K562 (cell line): ENCODE results near the gene CPLANE2. TPM values are rescaled to one million over a fixed set of nuclear protein-coding genes. Genes with fewer than 3 reads are reported as not detected.

ENCODE experiments used
- CHD4 ChIP-seq: fragments of 200-600 bp; sonication (generic); IDR thresholded peaks from 3 replicates; pipeline ENCODE4 v1.6.1; 2012; ENCODE audit warnings: low read depth, mild to moderate bottlenecking, mixed read lengths, low read length, inconsistent platforms; ENCODE audit not compliant: insufficient read depth, insufficient replicate concordance, poor library complexity, severe bottlenecking
- COPS2 ChIP-seq: fragments of 450-650 bp; conservative IDR thresholded peaks from 2 replicates; pipeline ENCODE4 v1.6.1; 2016; ENCODE audit warnings: mild to moderate bottlenecking, moderate library complexity
- ETV1 ChIP-seq: fragments of 450-650 bp; conservative IDR thresholded peaks from 2 replicates; pipeline ENCODE4 v1.6.1; 2016; ENCODE audit warnings: missing genetic modification characterization, control low read depth, low read depth, missing compliant biosample characterization
- FOS ChIP-seq: IDR thresholded peaks from 3 replicates; pipeline ENCODE4 v1.6.1; 2011; ENCODE audit not compliant: insufficient read length; ENCODE audit errors: extremely low read depth
- FOSL1 ChIP-seq: fragments of 200-800 bp; sonication (Bioruptor generic); conservative IDR thresholded peaks from 2 replicates; pipeline ENCODE4 v1.6.1; 2016; ENCODE audit warnings: missing genetic modification characterization, missing compliant biosample characterization
- GATAD2A ChIP-seq: fragments of 450-650 bp; IDR thresholded peaks from 2 replicates; pipeline ENCODE4 v1.6.1; 2017
- HNRNPLL ChIP-seq: fragments of 200-400 bp; formaldehyde crosslinking; IDR thresholded peaks from 2 replicates; pipeline ENCODE4 v1.6.1; 2017; ENCODE audit warnings: low read length, low read depth, mild to moderate bottlenecking; ENCODE audit not compliant: poor library complexity, severe bottlenecking
- JUN ChIP-seq, 2 experiments: sonication (generic) in 1 of 2; formaldehyde crosslinking in 1 of 2; IDR thresholded peaks; 2 replicates each; pipeline versions ENCODE4 v1.6.1 to v1.8.0; 2012 to 2022; ENCODE audit warnings: borderline replicate concordance in 2 of 2, mild to moderate bottlenecking in 2 of 2, improper control_type of control experiment in 1 of 2, low read depth in 1 of 2, low read length in 1 of 2, missing genetic modification reagents in 1 of 2
- KDM4B ChIP-seq, 2 experiments: fragments of 450-650 bp in 1 of 2; sonication (generic) in 1 of 2; IDR thresholded peaks; 2 replicates each; pipeline ENCODE4 v1.6.1; 2016 to 2017; ENCODE audit warnings: borderline replicate concordance in 2 of 2, antibody characterized with exemption in 1 of 2, low read depth in 1 of 2, mild to moderate bottlenecking in 1 of 2
- MCM2 ChIP-seq: fragments of 450-650 bp; IDR thresholded peaks from 2 replicates; pipeline ENCODE4 v1.6.1; 2017; ENCODE audit warnings: low read depth, mild to moderate bottlenecking
- MECOM ChIP-seq: fragments of 250-450 bp; sonication (Bioruptor Pico); IDR thresholded peaks from 2 replicates; pipeline ENCODE4 v1.8.0; 2022; ENCODE audit warnings: inconsistent platforms
- PTBP1 ChIP-seq: fragments of 200-400 bp; formaldehyde crosslinking; IDR thresholded peaks from 2 replicates; pipeline ENCODE4 v1.6.1; 2017; ENCODE audit warnings: low read depth, low read length
- RB1 ChIP-seq: fragments of 450-650 bp; IDR thresholded peaks from 2 replicates; pipeline ENCODE4 v1.6.1; 2017; ENCODE audit warnings: low read depth, mild to moderate bottlenecking
- RBM15 ChIP-seq: fragments of 200-400 bp; formaldehyde crosslinking; IDR thresholded peaks from 2 replicates; pipeline ENCODE4 v1.6.1; 2018; ENCODE audit warnings: mild to moderate bottlenecking, low read length, moderate library complexity; ENCODE audit not compliant: insufficient read depth
- SMARCA4 ChIP-seq: fragments of 450-650 bp; IDR thresholded peaks from 2 replicates; pipeline ENCODE4 v1.6.1; 2016
- STAT5A ChIP-seq: IDR thresholded peaks from 2 replicates; pipeline ENCODE4 v1.6.1; 2012; ENCODE audit warnings: low read length, inconsistent platforms, borderline replicate concordance
- ZFP36 ChIP-seq: fragments of 150-350 bp; IDR thresholded peaks from 2 replicates; pipeline ENCODE4 v1.6.1; 2018; ENCODE audit warnings: low read length, low read depth; ENCODE audit not compliant: partially characterized antibody
- ZNF175 ChIP-seq: fragments of 200-800 bp; sonication (Bioruptor generic); IDR thresholded peaks from 2 replicates; pipeline ENCODE4 v1.6.1; 2016; ENCODE audit warnings: low read depth, mild to moderate bottlenecking, missing genetic modification characterization, missing compliant biosample characterization
- ZNF212 ChIP-seq: fragments of 450-650 bp; formaldehyde crosslinking; IDR thresholded peaks from 2 replicates; pipeline ENCODE4 v1.4.0; 2020; ENCODE audit warnings: mild to moderate bottlenecking
- ZNF695 ChIP-seq: fragments of 450-650 bp; formaldehyde crosslinking; IDR thresholded peaks from 2 replicates; pipeline ENCODE4 v1.4.0; 2020; ENCODE audit warnings: mild to moderate bottlenecking, moderate library complexity
- ZNF76 ChIP-seq: fragments of 250-450 bp; sonication (Bioruptor Pico); IDR thresholded peaks from 2 replicates; pipeline ENCODE4 v1.4.0; 2020; ENCODE audit warnings: mild to moderate bottlenecking, moderate library complexity, borderline replicate concordance
- ZNF780A ChIP-seq: fragments of 250-450 bp; sonication (Bioruptor Pico); IDR thresholded peaks from 2 replicates; pipeline ENCODE4 v1.5.0; 2021; ENCODE audit warnings: mild to moderate bottlenecking
- polyA plus RNA-seq, 8 experiments: library from polyadenylated mRNA; depleted of rRNA in 4 of 8; stranded (reverse) in 5 of 8; unstranded in 3 of 8; fragments of >200 nt; fragmentation: Nextera tagmentation in 2 of 8; fragmentation: Illumina TruSeq in 1 of 8; extraction: Ambion mirVana in 2 of 8; extraction: Trizol in 1 of 8; gene quantifications; 2 replicates each; pipeline versions ENCODE4 v1.2.1 to v1.2.3, GENCODE V29; 2011 to 2014; ENCODE audit warnings: inconsistent platforms in 1 of 8, missing spikeins in 1 of 8
- total RNA-seq, 7 experiments: library from RNA; depleted of rRNA in 6 of 7; stranded (reverse); fragments of >200 nt in 6 of 7; fragmentation: Illumina TruSeq in 2 of 7; extraction: Trizol in 2 of 7; gene quantifications; 2 replicates each; pipeline versions ENCODE4 v1.2.1 to v1.2.3, GENCODE V29; 2011 to 2021; ENCODE audit warnings: low replicate concordance in 1 of 7
- TF ChIP-seq, protein P1 (sequence below): fragments of 250-450 bp; sonication (Bioruptor Pico); IDR thresholded peaks from 2 replicates; pipeline ENCODE4 v1.5.0; 2021
- TF ChIP-seq, protein P2 (sequence below): fragments of 450-650 bp; formaldehyde crosslinking; IDR thresholded peaks from 2 replicates; pipeline ENCODE4 v1.4.0; 2020; ENCODE audit warnings: mild to moderate bottlenecking, moderate library complexity
- TF ChIP-seq, protein P3 (sequence below): fragments of 200-400 bp; formaldehyde crosslinking; IDR thresholded peaks from 2 replicates; pipeline ENCODE4 v1.6.1; 2017; ENCODE audit warnings: mild to moderate bottlenecking, low read depth, low read length, moderate library complexity

The CPLANE2 gene
- total and polyA plus RNA-seq, 9 of the 15 experiments (the other 6 are each of a cell fraction or from before 2014, with no cell fraction given), result 0.17 to 20.9 (median 8.1) TPM

DNA sequence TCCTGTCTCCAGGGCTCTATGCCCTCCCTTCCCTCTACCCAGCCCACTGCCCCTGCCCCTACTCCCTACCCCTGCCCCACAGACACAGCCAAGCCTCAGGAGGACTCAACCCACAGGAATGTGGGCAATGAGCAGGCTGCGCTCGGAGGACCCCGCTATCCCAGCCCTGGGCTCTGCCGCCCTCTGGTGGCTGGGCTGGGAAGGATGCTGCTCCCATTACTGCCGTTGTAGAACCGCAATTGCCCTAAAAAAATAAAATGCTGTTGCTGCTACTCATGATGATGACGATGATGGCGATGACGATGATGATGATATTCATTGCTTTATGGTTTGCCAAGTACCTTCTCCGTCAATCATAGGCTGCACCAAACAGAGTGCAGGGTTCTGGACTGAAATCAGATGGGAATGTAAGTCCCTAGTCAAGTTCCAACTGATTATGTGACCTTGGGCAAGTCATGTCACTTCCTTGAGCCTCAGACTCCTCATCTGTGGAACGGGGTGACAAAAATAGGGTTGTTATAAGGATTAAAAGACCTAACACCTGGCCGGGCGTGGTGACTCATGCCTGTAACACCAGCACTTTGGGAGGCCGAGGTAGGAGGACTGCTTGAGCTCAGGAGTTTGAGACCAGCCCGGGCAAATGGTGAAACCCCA, 49.1 kb downstream of the CPLANE2 start (continued):
- peak; percentile 20; the same call in 1 of the 2 replicates for TF ChIP-seq JUN (IDR thresholded peaks at IDR 0.05; ENCODE audit: borderline replicate concordance, low read depth, low read length)
- TF ChIP-seq JUN (CRISPR knock-in tag; IDR thresholded peaks at IDR 0.05; ENCODE audit: borderline replicate concordance), result no peak
- TF ChIP-seq STAT5A, result no peak
- no peak for TF ChIP-seq RBM15
- no peak for TF ChIP-seq ZNF780A (CRISPR knock-in tag)
- no peak for TF ChIP-seq ZNF212 (CRISPR knock-in tag)
- 0 out of 2 replicates have a peak, but pooled peaks have one; percentile 9 for TF ChIP-seq ZNF695 (CRISPR knock-in tag)
- no peak for TF ChIP-seq PTBP1
- TF ChIP-seq CHD4, result no peak
- TF ChIP-seq ZNF175, result no peak
- TF ChIP-seq, protein P1, sequence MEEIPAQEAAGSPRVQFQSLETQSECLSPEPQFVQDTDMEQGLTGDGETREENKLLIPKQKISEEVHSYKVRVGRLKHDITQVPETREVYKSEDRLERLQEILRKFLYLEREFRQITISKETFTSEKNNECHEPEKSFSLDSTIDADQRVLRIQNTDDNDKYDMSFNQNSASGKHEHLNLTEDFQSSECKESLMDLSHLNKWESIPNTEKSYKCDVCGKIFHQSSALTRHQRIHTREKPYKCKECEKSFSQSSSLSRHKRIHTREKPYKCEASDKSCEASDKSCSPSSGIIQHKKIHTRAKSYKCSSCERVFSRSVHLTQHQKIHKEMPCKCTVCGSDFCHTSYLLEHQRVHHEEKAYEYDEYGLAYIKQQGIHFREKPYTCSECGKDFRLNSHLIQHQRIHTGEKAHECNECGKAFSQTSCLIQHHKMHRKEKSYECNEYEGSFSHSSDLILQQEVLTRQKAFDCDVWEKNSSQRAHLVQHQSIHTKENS, result no peak
- TF ChIP-seq, protein P2, sequence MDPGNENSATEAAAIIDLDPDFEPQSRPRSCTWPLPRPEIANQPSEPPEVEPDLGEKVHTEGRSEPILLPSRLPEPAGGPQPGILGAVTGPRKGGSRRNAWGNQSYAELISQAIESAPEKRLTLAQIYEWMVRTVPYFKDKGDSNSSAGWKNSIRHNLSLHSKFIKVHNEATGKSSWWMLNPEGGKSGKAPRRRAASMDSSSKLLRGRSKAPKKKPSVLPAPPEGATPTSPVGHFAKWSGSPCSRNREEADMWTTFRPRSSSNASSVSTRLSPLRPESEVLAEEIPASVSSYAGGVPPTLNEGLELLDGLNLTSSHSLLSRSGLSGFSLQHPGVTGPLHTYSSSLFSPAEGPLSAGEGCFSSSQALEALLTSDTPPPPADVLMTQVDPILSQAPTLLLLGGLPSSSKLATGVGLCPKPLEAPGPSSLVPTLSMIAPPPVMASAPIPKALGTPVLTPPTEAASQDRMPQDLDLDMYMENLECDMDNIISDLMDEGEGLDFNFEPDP (CRISPR knock-in tag), result no peak
- no peak for TF ChIP-seq ZNF76 (CRISPR knock-in tag)
- TF ChIP-seq, protein P3, sequence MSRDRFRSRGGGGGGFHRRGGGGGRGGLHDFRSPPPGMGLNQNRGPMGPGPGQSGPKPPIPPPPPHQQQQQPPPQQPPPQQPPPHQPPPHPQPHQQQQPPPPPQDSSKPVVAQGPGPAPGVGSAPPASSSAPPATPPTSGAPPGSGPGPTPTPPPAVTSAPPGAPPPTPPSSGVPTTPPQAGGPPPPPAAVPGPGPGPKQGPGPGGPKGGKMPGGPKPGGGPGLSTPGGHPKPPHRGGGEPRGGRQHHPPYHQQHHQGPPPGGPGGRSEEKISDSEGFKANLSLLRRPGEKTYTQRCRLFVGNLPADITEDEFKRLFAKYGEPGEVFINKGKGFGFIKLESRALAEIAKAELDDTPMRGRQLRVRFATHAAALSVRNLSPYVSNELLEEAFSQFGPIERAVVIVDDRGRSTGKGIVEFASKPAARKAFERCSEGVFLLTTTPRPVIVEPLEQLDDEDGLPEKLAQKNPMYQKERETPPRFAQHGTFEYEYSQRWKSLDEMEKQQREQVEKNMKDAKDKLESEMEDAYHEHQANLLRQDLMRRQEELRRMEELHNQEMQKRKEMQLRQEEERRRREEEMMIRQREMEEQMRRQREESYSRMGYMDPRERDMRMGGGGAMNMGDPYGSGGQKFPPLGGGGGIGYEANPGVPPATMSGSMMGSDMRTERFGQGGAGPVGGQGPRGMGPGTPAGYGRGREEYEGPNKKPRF, result no peak
- TF ChIP-seq SMARCA4, result no peak
- TF ChIP-seq MECOM (CRISPR knock-in tag), result no peak
- TF ChIP-seq FOS, result no peak
- TF ChIP-seq KDM4B (IDR thresholded peaks at IDR 0.05; ENCODE audit: borderline replicate concordance in 2 of 2, low read depth in 1 of 2), result no peak
- no peak for TF ChIP-seq ETV1 (tag)
- peak; percentile 47 for TF ChIP-seq ZFP36
- TF ChIP-seq COPS2, result no peak
- peak; percentile 69 for TF ChIP-seq HNRNPLL
- no peak for TF ChIP-seq MCM2
- TF ChIP-seq RB1, result peak; percentile 87
- TF ChIP-seq FOSL1 (tag), result peak; percentile 28; the same call in 1 of the 2 replicates
- TF ChIP-seq GATAD2A, result no peak
